ENCODE measurements around the gene ADARB2. TPM values are rescaled to one million over a fixed set of nuclear protein-coding genes. Genes with fewer than 3 reads are reported as not detected.

Gene ADARB2
- total and polyA plus RNA-seq, 4 donors: 0.22 to 1.3 (median 0.55) TPM

DNA sequence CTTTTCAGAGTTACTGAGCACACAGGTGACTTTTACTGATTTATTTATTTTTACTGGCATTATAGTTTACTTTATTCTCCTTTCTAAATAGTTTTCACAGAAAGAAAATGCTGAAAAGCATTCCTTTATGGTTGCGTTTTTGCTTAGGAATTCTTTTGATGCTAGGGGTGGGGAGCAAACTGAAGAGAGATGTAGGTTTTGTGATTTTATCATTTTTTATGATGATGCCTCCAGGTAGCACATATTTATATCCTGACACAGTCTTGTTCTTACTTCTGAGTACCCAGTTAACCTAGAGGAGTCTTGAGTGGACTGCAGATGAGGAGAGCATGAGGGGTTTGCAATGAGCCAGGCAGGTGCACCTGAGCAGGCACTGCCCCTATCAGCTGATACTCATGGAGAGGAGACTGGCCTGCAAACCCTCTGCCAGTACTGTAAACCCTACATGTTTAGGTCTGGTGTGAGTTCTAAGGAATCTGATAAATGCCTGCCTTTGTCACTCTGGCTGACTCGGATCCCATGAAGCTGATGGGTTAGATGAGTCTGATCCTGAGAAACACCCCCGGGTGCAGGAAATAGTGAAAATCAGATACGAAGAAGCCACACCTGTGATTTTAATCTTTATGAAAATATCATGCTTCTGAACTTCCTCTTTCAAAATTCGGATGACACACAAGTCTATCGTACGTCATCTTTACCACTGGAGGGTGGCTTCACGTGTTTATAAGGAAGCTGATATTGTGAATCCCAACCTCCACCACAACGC, 378.3 kb downstream of the ADARB2 start:
- Histone ChIP-seq H3K27ac (ENCODE audit: low read depth in 1 of 2, low read length in 1 of 2) (no peak overlapping the region), H3K36me3 (ENCODE audit: control insufficient read depth in 4 of 4, insufficient read depth in 4 of 4, low read length in 4 of 4) (no peaks in the 10 kb centered on the region), H3K4me1 (ENCODE audit: control insufficient read depth in 5 of 5, insufficient read depth in 5 of 5, low read length in 5 of 5) (peaks cover 0 to 47% (median 22%) of the 10 kb centered on the region in 5 donors), H3K9ac (ENCODE audit: insufficient read depth in 1 of 2, low read length in 2 of 2) (no peak overlapping the region), H3K27me3 (ENCODE audit: control insufficient read depth in 3 of 3, insufficient read depth in 3 of 3, low read length in 2 of 3) (peaks cover 7 to 40% (median 10%) of the 10 kb centered on the region in 3 donors), H3K9me3 (ENCODE audit: control insufficient read depth in 4 of 4, insufficient read depth in 3 of 4, low read length in 3 of 4) (no peaks in the 10 kb centered on the region), H3K4me3 (no peak overlapping the region)
- no peak for ATAC-seq (ENCODE audit: insufficient read depth, low FRiP score)
- TF ChIP-seq, protein P1, sequence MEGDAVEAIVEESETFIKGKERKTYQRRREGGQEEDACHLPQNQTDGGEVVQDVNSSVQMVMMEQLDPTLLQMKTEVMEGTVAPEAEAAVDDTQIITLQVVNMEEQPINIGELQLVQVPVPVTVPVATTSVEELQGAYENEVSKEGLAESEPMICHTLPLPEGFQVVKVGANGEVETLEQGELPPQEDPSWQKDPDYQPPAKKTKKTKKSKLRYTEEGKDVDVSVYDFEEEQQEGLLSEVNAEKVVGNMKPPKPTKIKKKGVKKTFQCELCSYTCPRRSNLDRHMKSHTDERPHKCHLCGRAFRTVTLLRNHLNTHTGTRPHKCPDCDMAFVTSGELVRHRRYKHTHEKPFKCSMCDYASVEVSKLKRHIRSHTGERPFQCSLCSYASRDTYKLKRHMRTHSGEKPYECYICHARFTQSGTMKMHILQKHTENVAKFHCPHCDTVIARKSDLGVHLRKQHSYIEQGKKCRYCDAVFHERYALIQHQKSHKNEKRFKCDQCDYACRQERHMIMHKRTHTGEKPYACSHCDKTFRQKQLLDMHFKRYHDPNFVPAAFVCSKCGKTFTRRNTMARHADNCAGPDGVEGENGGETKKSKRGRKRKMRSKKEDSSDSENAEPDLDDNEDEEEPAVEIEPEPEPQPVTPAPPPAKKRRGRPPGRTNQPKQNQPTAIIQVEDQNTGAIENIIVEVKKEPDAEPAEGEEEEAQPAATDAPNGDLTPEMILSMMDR (IDR thresholded peaks at IDR 0.05; ENCODE audit: control extremely low read depth, extremely low read depth): no peak
- 49 to 64% methylated on average over 9 of the region's 9 CpGs for WGBS, 2 donors
- no peak for DNase-seq

DNA sequence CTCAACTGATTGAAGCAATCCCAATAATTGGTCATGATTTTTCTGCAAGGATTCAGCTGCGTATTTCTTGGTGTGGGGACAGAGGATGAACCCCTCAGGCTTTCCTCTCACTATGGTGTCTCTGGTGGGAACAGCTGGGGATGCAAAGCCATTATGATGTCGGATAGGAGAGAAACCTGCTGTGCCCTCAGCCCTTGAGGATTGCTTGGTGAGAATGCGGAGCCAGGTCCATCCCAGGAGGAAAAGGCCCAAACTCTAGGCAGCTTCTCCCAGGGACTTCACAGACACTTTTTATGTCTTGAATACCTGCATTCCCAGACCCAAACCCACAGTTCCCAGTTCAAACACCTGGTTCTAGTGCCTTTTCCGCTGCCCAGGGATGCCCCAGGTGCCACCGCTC, 379.2 kb downstream of the ADARB2 start:
- no peaks in the 10 kb centered on the region for H3K36me3 ChIP-seq (ENCODE audit: control insufficient read depth in 4 of 4, insufficient read depth in 4 of 4, low read length in 4 of 4)
- H3K27me3 ChIP-seq (ENCODE audit: control insufficient read depth in 3 of 3, insufficient read depth in 3 of 3, low read length in 2 of 3): peaks cover 6 to 38% (median 10%) of the 10 kb centered on the region in 3 donors
- DNase-seq (no peak), ATAC-seq (ENCODE audit: insufficient read depth, low FRiP score) (no peak)
- H3K4me1 ChIP-seq (ENCODE audit: control insufficient read depth in 5 of 5, insufficient read depth in 5 of 5, low read length in 5 of 5): peaks cover 0 to 47% (median 22%) of the 10 kb centered on the region in 5 donors
- no peak overlapping the region for H3K27ac ChIP-seq (ENCODE audit: low read depth in 1 of 2, low read length in 1 of 2)
- H3K9ac ChIP-seq (ENCODE audit: insufficient read depth in 1 of 2, low read length in 2 of 2): no peak overlapping the region
- no peak overlapping the region for H3K4me3 ChIP-seq
- TF ChIP-seq, protein P1 (IDR thresholded peaks at IDR 0.05; ENCODE audit: control extremely low read depth, extremely low read depth): no peak
- H3K9me3 ChIP-seq (ENCODE audit: control insufficient read depth in 4 of 4, insufficient read depth in 3 of 4, low read length in 3 of 4): no peaks in the 10 kb centered on the region
- WGBS, 2 donors: 93 to 94% methylated on average over 5 of the region's 5 CpGs

DNA sequence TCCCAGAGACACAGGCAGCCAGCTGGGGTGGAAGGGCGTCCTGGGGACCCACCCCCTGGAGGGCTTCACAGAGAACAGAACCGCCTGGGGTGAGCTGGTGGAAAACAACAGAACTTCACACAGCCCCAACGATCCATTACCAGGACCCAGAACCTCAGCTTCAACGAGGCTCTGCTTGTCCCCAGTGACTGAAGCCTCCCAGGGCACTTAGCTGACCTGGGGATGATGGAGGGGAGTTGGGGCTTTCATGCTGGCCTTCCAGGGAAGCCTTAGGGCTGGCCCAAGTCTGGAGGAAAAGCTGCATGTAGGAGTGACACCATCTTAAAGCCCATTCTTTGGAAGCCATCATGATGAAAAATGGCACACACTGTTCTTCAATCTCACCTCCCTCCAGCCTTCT, 381.0 kb downstream of the ADARB2 start:
- Histone ChIP-seq H3K36me3 (ENCODE audit: control insufficient read depth in 4 of 4, insufficient read depth in 4 of 4, low read length in 4 of 4) (no peaks in the 10 kb centered on the region), H3K27me3 (ENCODE audit: control insufficient read depth in 3 of 3, insufficient read depth in 3 of 3, low read length in 2 of 3) (peaks cover 0 to 34% (median 10%) of the 10 kb centered on the region in 3 donors), H3K9me3 (ENCODE audit: control insufficient read depth in 4 of 4, insufficient read depth in 3 of 4, low read length in 3 of 4) (no peaks in the 10 kb centered on the region), H3K4me3 (no peak overlapping the region), H3K27ac (ENCODE audit: low read depth in 1 of 2, low read length in 1 of 2) (no peak overlapping the region), H3K4me1 (ENCODE audit: control insufficient read depth in 5 of 5, insufficient read depth in 5 of 5, low read length in 5 of 5) (peaks cover 0 to 40% (median 19%) of the 10 kb centered on the region in 5 donors), H3K9ac (ENCODE audit: insufficient read depth in 1 of 2, low read length in 2 of 2) (no peak overlapping the region)
- no peak for DNase-seq
- ATAC-seq (ENCODE audit: insufficient read depth, low FRiP score): no peak
- TF ChIP-seq, protein P1 (IDR thresholded peaks at IDR 0.05; ENCODE audit: control extremely low read depth, extremely low read depth): no peak
- WGBS, 2 donors: 75 to 87% methylated on average over 4 of the region's 4 CpGs
